Sigmoid colon (tissue), 3 donors: ENCODE measurements around the gene TCF7.

Experiments
- CTCF ChIP-seq, 4 experiments: fragments of 450-650 bp in 3 of 4; fragments of 200-600 bp in 1 of 4; IDR thresholded peaks; one replicate each; pipeline ENCODE4 v1.5.1; 2016 to 2019; ENCODE audit warnings: antibody characterized with exemption in 4 of 4, mild to moderate bottlenecking in 3 of 4, moderate library complexity in 2 of 4
- POLR2A ChIP-seq, 2 donors: fragments of 450-650 bp; IDR thresholded peaks; one replicate each; pipeline ENCODE4 v1.6.1; 2016; ENCODE audit warnings: antibody characterized with exemption in 2 of 2, mild to moderate bottlenecking in 2 of 2, moderate library complexity in 2 of 2

- TF ChIP-seq CTCF (IDR thresholded peaks at IDR 0.05) = no peak
- peak; percentile 95 to 98 for TF ChIP-seq POLR2A (IDR thresholded peaks at IDR 0.05)
Measured at GRCh38 chr5:134176511-134177368, 62.3 kb downstream of the TCF7 start, which contains the start of gene SKP1.
